Peyer's patch (tissue), 4 donors: Measurements from ENCODE around the gene MFSD6L.

Experiments
- POLR2A ChIP-seq, 2 donors: fragments of 450-650 bp; IDR thresholded peaks; one replicate each; pipeline ENCODE4 v1.5.1; 2017; ENCODE audit warnings: antibody characterized with exemption in 2 of 2, mild to moderate bottlenecking in 2 of 2, moderate library complexity in 2 of 2
- TF ChIP-seq, protein P1 (sequence below), 6 experiments: fragments of 450-650 bp in 4 of 6; fragments of 200-600 bp in 2 of 6; sonication (generic) in 1 of 6; IDR thresholded peaks; one replicate each; pipeline ENCODE4 v1.5.1; 2017 to 2019; ENCODE audit warnings: antibody characterized with exemption in 6 of 6, mild to moderate bottlenecking in 3 of 6, moderate library complexity in 1 of 6

DNA sequence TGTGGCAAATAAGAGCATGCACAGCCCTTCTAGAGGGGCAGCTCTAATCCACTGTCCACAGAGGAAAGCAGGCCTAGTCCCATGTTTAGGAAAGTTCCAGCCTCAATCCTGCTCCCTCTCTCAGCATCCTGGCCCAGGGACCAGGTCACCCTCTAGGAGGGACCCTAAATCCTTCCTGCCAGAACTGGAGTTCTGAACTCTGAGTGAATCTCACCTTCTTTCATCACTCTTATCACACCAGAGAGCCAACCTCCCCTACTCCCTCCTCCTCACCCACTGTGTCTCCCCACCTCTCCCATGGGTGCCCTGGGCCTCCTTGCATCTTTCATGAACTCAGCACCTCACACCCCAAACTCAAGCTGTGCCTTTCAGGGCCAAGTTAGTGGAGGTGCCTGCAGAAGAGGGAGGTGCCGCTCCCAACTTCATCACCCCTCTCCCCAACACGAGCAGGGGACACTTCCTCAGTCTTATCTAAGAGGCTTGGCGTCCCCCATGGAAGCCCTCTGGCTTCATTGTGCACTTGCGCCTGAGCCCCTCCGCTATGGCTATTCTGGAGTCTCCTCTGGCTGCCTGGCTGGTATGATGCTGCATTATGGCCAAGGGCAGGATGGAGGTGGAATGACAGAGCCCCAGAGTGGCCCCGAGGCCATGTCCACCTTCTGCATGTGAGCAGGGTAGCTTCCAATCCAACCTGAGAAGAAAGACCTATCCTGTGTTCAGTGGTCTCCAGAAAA is 36.6 kb upstream of the MFSD6L start:
- TF ChIP-seq, protein P1, sequence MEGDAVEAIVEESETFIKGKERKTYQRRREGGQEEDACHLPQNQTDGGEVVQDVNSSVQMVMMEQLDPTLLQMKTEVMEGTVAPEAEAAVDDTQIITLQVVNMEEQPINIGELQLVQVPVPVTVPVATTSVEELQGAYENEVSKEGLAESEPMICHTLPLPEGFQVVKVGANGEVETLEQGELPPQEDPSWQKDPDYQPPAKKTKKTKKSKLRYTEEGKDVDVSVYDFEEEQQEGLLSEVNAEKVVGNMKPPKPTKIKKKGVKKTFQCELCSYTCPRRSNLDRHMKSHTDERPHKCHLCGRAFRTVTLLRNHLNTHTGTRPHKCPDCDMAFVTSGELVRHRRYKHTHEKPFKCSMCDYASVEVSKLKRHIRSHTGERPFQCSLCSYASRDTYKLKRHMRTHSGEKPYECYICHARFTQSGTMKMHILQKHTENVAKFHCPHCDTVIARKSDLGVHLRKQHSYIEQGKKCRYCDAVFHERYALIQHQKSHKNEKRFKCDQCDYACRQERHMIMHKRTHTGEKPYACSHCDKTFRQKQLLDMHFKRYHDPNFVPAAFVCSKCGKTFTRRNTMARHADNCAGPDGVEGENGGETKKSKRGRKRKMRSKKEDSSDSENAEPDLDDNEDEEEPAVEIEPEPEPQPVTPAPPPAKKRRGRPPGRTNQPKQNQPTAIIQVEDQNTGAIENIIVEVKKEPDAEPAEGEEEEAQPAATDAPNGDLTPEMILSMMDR (IDR thresholded peaks at IDR 0.05), result no peak
- no peak for TF ChIP-seq POLR2A (IDR thresholded peaks at IDR 0.05)
